HG03135 (cell line): ENCODE results near the gene CSNK2A1.

Experiments used
- ATAC-seq: cut with Tn5 transposase; IDR thresholded peaks from one replicate; pipeline ENCODE4 v1.9.1; 2021; ENCODE audit warnings: mild to moderate bottlenecking, moderate library complexity; ENCODE audit not compliant: unreplicated experiment

Gene CSNK2A1

DNA sequence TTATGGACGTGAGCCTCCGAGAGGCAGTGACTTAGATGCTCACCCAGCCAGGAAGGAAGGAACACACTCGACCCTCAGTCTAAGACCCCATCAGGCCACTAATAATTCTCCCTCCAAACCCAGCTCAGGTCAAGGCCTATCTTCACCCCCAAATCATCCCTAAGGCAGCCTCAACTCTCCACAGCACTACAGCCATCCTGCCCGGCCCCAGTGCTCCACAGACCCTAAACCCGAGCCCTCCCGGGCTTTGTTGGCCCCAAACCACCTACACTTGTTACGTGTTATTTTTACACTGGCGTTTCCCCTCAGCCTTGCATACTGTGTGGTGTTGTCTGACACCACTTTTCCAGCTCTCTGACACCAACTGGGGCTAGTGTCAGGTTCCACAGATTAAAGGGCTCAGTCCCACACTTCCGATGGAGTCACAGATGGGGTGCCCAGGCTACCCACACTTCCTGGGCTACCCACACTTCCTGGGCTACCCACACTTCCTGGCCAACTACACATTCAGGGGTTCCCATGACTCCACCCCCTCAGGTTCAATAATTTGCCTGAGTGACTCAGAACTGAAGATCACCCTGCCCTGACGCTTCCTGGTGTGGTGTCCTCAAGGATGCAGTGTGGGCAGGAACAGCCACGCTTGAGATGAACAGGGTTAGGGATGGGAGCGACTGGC, 110.2 kb downstream of the CSNK2A1 start:
- ATAC-seq = peak; percentile 68

DNA sequence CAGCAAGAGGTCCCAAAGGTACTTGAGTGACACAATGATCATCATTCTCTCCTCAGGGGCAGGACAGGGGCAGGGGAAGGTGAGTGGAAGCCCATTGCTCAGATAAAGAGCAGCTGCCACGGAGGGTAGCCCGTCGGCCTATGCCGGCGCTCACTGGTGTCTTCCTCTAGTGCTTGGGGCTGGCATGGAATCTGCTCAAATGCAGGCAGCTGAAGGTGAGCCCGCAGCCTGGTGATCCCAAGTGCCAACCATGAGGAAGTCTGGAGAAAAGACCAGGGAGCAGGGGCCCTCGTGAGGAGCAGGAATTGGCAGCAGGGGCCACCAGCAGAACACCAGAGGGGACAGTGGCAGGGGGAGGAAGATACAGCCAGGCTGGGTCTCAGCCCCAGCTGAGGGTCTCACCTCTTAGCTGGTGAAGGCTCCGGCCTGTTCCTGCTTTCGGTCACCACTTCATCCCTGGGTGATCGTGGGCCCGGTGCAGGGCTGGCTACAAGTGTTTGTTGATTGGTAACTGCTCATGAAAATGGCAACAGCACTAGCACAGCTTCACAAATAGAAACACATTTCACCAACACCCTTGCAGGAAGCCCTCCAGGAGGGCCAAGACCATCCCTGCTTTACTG, 110.8 kb downstream of the CSNK2A1 start:
- ATAC-seq = peak; percentile 4

- ATAC-seq = no peak
Measured at GRCh38 chr20:432208-432607, 111.4 kb downstream of the CSNK2A1 start.

- no peak for ATAC-seq
Measured at GRCh38 chr20:431012-431904, 112.3 kb downstream of the CSNK2A1 start.

DNA sequence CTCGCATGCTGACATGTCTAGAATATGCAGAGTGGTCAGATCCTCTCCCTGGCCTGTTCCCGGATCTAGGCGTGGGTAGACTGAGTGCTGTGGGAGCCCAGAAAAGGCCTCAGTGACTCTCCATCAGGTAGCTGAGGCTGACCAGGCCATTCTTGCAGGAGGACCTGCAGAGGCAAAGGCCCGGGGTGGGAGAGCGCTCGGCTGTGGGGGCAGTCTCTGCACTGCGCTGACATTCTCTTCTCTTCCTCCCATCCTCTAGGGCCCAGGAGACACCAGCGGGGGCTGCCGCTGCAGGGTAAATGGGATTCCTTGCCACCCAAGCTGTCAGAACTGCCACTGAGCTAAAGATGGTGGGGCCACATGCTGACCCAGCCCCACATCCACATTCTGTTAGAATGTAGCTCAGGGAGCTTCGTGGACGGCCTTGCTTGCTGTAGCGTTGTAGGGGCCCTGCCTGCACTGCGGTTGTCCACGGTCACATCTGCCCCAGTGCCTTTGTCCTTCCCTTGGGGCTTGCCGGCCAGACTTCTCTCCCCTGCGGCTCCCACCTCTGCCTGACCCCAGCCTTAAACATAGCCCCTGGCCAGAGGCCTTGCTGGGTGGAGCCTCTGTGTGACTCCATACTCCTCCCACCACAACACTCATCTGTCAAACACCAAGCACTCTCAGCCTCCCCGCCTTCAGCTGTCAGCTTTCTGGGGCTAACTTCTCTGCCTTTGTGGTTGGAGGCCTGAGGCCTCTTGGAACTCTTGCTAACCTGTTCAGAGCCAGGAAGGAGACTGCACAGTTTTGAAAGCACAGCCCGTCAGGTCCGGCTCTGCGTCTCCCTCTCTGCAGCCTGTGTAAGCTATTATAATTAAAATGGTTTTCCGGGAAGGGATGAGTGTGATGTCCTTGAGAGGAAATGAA, 113.2 kb downstream of the CSNK2A1 start:
- no peak for ATAC-seq

DNA sequence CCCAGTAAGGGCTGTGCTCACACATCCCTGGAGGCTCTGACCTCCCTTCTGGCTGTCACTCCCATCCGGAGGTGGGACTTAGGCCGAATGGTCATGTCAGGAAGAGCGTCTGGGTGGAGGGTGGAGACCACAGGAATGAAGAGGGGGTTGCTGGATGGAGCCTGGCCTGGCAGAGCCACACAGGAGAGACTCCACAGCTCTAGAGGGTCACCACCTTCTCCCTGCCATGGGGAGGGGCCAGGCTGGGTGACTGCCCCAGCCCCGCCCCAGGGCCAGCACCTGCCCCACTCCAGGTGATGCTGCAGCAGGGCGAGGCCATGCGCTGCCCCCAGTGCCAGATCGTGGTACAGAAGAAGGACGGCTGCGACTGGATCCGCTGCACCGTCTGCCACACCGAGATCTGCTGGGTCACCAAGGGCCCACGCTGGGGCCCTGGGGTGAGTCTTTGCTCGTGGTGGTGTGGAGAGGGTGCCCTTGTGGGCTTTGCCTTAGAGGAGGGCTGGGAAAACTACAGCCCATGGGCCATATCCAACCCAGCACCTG, 114.9 kb downstream of the CSNK2A1 start:
- no peak for ATAC-seq

GRCh38 chr20:427849-428657, 115.5 kb downstream of the CSNK2A1 start:
- no peak for ATAC-seq

GRCh38 chr20:427401-427800, 116.2 kb downstream of the CSNK2A1 start:
- ATAC-seq = no peak

DNA sequence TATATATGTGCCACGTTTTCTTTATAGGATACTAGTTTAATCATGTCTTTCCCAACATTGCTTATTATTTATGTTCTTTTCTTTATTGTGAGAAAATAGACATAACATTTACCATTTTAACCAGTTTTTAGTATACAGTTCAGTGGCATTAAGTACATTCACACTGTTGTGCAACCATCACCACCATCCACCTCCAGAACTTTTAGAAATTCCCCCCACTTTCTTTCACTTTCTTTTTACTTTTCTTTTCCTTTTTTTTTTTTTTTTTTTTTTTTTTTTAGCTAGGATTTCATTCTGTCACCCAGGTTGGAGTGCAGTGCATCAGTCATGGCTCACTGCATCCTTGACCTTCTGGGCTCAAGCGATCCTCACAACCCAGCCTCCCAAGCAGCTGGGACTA, 117.0 kb downstream of the CSNK2A1 start:
- ATAC-seq = no peak
